GM21423 (cell line): ENCODE measurements around the gene KLK8.
"Not testable (repeated sequence)": the region's sequence is repeated elsewhere in the genome, so short reads cannot be mapped to it uniquely, and the experiment has no call there.

Source experiments
- ATAC-seq: cut with Tn5 transposase; IDR thresholded peaks from one replicate; pipeline ENCODE4 v1.9.1; 2021; ENCODE audit warnings: mild to moderate bottlenecking, moderate library complexity; ENCODE audit not compliant: unreplicated experiment

The KLK8 gene

GRCh38 chr19:50984416-50984815, 17.0 kb downstream of the KLK8 start:
- not testable (repeated sequence) for ATAC-seq

GRCh38 chr19:50983625-50984292, 17.6 kb downstream of the KLK8 start, which contains the start of gene KLK7:
TSS of gene KLK7 (minus strand) at chr19:50983917. CDS start at chr19:50982399, 1,518 bp downstream.
- no peak for ATAC-seq

- no peak for ATAC-seq
Measured at GRCh38 chr19:50982186-50982585, 19.2 kb downstream of the KLK8 start.

GRCh38 chr19:50981587-50982146, 19.7 kb downstream of the KLK8 start:
- ATAC-seq, result no peak

- ATAC-seq, result no peak
Measured at GRCh38 chr19:50980208-50980607, 21.2 kb downstream of the KLK8 start.

- ATAC-seq, result no peak
Measured at GRCh38 chr19:50979758-50980157, 21.6 kb downstream of the KLK8 start.

GRCh38 chr19:50978772-50979390, 22.5 kb downstream of the KLK8 start:
- no peak for ATAC-seq

GRCh38 chr19:50977626-50978025, 23.8 kb downstream of the KLK8 start:
- no peak for ATAC-seq

- no peak for ATAC-seq
Measured at GRCh38 chr19:50975766-50976165, 25.6 kb downstream of the KLK8 start.

GRCh38 chr19:50974702-50975556, 26.5 kb downstream of the KLK8 start:
- ATAC-seq, result no peak

- no peak for ATAC-seq
Measured at GRCh38 chr19:50972795-50973376, 28.5 kb downstream of the KLK8 start.

- not testable (repeated sequence) for ATAC-seq
Measured at GRCh38 chr19:50969810-50970209, 31.6 kb downstream of the KLK8 start.

GRCh38 chr19:50969413-50969760, 32.0 kb downstream of the KLK8 start, which contains the start of gene KLK6:
TSS of gene KLK6 (minus strand) at chr19:50969591. CDS start at chr19:50968104, 1,487 bp downstream.
- no peak for ATAC-seq

GRCh38 chr19:50968716-50969412, 32.5 kb downstream of the KLK8 start:
- no peak for ATAC-seq

GRCh38 chr19:50967929-50968715, 33.3 kb downstream of the KLK8 start:
- ATAC-seq, result no peak

GRCh38 chr19:50964266-50964665, 37.1 kb downstream of the KLK8 start:
- ATAC-seq, result no peak

- ATAC-seq, result no peak
Measured at GRCh38 chr19:50963381-50963780, 38.0 kb downstream of the KLK8 start.

- no peak for ATAC-seq
Measured at GRCh38 chr19:50962245-50962644, 39.2 kb downstream of the KLK8 start.

- ATAC-seq, result no peak
Measured at GRCh38 chr19:50959731-50960500, 41.5 kb downstream of the KLK8 start.
